ENCODE results near the gene FKBP10. TPM values are rescaled to one million over a fixed set of nuclear protein-coding genes. Genes with fewer than 3 reads are reported as not detected.
"Not testable (repeated sequence)": the region's sequence is repeated elsewhere in the genome, so short reads cannot be mapped to it uniquely, and the experiment has no call there.

FKBP10 gene
- polyA plus RNA-seq, 4 donors, result 142 to 160 (median 146) TPM

DNA sequence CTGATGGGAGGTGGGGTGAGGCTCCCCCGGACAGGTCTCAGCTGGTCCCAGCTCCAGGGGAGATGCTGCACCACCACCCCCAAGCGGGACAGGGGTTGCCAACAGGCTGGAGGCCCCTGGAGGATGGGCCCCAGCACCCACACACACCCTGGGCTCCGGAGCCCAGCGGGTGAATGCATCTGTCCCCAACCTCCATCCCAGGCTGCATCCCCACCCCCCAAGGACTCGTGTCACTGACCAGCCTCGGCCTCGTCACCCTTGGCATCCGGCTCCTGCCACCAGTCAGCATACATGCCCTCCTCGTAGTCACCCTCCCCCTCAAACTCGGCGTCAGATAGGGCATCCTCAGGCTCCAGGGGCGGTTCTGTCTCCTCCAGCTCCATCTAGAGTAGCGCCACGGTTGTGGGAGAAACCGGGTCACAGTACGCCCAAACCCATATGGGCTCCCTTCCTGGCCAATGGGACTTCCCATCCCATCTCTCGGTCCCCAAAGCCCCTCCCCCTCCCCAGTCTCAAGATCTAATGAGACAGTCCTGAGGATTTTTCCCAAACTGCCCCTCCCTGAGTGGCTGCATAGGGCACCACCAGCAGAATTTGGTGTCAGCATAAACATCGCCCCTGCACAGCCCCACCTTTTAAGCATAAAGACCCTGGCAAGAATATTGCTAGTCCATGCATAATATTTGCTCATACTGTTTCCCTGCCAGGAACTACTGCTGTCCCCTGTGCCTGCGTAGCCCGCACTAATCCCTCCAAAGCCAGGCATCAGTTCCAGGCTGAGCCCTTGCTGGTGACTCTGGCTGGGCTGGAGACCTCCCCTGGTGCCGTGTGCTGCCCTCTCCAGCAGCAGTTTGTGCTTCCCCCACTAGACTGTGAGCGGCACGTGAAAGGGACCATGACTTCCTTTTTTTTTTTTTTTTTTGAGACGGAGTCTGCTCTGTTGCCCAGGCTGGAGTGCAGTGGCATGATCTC, 9.5 kb upstream of the FKBP10 start:
- DNase-seq (ENCODE audit: low read depth in 4 of 4, low spot score in 3 of 4), result no peak

DNA sequence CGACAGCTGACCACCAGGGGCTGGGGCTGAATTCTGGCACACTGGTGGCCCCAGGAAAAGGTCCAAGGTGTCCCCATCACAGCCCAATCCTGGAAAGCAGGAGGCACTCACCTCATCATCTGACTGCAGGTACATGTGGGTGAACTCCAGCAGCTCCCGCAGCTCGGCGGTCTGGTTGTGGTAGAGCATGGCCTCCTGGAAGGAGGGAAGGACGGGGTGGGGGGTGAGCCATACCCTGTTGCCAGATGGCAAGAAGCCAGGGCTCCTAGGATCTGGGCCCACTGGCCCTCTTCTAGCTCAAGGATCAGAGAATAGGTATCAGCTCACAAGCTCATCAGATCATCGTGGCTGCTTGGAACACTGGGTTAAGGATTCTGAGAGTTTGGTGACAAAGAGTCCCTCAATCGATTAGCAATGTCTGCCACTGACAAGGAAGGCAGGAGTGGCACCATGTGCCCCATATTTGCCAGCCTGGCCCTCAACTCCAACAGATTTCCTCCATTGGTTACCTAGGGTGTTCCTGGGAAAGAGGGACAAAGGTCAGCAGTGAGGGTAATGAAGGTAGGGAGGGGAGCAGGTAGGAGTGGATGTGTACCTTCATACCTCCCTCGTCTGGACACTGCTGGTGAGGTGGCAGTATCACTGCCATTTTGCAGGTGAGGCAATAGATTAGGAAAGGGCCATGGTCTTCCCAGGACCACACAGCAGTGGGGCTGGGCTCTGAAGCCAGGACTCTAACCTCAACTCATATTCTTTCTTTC, 5.9 kb upstream of the FKBP10 start:
- no peak for DNase-seq (ENCODE audit: low read depth in 4 of 4, low spot score in 3 of 4)

DNA sequence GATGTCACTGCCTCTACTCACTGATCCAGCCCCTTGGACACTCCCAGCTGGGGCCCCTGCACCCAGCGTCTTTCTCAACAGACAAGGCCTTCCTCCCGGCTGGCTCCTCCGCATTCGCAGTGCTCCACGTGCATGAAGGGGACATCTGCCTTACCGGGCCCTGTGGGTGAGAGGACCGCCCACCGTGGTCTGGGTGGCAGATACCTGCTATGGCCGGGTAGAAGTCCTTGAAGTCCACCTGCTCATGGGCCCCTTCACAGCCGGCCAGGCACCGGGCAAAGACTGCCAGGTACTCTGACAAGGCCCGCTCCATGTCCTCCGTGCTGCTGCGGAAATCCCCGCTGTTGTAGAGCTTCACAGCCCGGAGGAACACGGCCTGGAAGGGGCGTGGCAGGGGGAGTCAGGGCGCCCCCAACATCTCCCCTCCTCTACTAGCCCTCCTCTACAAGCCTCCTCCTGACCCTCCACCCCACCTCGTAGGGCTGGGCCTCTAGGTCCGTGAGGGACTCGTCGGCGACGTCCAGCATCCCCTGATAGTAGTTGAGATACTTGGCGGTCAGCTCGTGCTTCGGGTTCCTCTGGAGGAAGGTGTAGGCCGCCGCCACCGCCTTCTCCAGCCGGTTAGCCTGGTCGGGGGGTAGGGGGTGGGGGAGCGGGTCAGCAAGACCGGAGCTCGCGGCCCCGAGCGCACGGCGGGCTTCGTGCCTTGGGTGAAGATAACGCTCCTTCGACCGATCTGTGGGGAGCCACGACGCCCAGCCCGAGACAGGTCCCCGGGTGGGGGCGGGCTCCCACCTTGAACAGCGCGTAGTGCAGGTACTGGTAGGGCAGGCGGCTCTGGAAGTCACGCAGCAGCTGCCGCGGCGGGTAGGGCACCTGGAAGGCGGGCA, 1.9 kb upstream of the FKBP10 start:
- no peak for DNase-seq (ENCODE audit: low read depth in 4 of 4, low spot score in 3 of 4)

GRCh38 chr17:41811549-41812380, 1.0 kb upstream of the FKBP10 start, which contains the start of gene P3H4:
Gene P3H4 (minus strand): TSS chr17:41811949. CDS start chr17:41811915, 34 bp downstream.
- DNase-seq (ENCODE audit: low read depth in 4 of 4, low spot score in 3 of 4), result peak in 2 of 4 donors; percentile 71 to 78

DNA sequence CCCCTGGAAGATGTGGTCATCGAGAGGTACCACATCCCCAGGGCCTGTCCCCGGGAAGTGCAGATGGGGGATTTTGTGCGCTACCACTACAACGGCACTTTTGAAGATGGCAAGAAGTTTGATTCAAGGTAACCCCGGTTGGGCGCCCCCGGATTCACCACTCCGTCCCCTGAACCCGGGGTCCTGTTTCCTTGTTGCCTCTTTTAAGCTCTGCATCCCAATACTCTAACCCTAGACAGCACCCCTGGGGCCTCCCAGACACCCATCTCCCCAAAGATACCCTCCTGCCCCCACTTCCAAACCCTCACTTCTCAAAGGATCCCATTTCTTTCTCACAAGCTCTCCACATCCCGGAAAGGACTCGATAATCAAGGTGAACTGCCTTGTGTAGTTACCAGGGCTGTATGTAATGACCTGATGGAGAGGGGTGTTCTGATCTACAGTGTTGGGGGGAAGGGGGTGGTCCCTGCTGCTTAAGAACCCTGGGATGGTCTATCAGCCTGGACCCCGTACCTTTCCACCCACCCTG, 412 bp downstream of the FKBP10 start:
- DNase-seq (ENCODE audit: low read depth in 4 of 4, low spot score in 3 of 4), result no peak

DNA sequence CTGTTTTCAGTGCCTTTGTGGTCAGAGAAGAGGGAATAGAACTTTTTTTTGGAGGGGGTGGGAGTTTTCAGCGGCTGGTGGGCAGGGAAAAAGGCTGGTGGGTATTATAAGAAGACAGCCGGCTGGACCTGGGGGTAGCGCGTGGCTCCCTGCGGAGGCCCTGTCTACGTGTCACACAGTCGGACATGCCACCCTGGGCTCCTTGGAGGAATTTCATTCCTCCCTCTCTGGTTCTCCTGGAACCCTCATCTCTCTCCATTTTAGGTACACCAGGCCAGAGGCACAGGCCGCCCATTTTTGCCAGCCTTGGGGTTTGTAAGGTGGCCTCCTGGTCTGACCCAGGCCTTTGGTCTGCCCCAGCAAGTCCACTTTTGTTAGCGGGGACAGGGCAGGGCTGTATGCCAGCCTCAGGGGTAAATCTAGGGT, 908 bp downstream of the FKBP10 start:
- no peak for DNase-seq (ENCODE audit: low read depth in 4 of 4, low spot score in 3 of 4)

DNA sequence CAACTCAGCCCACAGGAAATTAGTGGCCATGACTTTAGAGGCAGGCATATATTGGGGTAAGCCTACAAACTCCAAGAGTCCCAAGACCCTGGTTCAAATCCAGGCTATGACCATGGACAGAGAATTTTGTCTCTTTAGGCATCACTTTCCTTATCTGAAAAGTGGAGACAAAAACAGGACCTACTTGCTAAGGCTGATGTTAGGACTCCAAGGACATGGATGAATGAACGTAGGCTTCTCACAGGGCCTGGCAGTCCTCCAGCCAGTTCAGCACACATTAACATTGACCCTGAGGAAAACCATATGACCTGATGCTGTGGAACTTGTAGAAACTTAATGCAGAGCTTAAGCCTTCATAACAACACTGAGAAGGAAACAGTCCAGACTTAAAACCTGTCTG, 1.4 kb downstream of the FKBP10 start:
- DNase-seq (ENCODE audit: low read depth in 4 of 4, low spot score in 3 of 4), result no peak

DNA sequence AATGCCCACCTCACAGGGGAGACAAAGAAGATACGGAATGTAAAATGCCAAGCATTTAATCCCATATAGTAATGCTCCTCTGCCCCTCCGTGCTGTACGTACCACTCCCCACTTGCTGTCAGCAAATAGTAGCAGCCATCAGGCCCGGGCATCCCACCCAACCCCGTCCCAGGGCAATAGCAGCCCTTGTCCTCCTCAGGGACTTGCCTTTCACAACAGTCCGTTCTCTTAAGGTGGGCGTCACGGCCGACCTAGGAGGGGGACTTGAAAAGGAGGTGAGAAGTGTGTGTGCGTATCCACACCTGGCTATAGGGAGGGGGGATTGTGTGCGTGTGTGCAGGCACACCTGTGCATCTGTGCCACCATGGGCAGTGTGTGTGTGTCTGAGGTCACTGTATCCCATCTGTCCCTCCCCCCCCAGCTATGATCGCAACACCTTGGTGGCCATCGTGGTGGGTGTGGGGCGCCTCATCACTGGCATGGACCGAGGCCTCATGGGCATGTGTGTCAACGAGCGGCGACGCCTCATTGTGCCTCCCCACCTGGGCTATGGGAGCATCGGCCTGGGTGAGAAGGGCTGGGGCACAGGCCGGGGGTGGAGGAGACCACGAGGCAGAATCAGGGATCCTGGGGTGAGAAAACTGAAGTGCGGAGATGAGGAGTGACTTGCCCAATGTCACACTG, 4.0 kb downstream of the FKBP10 start:
- no peak for DNase-seq (ENCODE audit: low read depth in 4 of 4, low spot score in 3 of 4)

DNA sequence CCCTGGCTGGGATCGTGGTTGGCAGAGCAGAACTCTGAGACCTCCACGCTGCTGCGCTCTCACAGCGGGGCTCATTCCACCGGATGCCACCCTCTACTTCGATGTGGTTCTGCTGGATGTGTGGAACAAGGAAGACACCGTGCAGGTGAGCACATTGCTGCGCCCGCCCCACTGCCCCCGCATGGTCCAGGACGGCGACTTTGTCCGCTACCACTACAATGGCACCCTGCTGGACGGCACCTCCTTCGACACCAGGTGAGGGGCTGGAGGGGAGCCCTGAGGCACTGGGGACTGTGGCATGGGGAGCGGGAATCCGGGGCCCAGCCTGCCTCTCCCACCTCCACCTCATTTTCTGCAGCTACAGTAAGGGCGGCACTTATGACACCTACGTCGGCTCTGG, 5.2 kb downstream of the FKBP10 start:
- no peak for DNase-seq (ENCODE audit: low read depth in 4 of 4, low spot score in 3 of 4)

- DNase-seq (ENCODE audit: low read depth in 4 of 4, low spot score in 3 of 4), result no peak
Observed at GRCh38 chr17:41821776-41822175, 9.0 kb downstream of the FKBP10 start.

- DNase-seq (ENCODE audit: low read depth in 4 of 4, low spot score in 3 of 4), result no peak
Observed at GRCh38 chr17:41822216-41823140, 9.7 kb downstream of the FKBP10 start.

DNA sequence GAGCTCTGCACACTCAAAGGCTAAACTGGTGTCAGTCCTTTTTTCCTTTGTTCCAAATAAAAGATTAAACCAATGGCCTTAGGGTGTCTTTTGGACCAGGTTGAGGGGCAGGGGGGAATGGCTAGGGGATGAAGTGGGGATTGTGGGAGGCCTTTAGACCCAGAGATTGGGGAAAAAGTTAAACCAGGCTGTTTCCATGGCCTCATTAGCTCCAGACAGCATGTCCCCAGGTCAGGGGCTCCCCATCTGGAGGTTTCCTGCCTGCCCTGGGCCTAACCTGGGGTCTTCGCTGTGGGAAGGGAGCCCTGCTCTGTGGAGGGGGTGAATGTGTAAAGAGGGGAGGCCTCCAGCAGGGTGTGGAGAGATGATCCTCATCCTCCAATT, 10.3 kb downstream of the FKBP10 start:
- no peak for DNase-seq (ENCODE audit: low read depth in 4 of 4, low spot score in 3 of 4)

DNA sequence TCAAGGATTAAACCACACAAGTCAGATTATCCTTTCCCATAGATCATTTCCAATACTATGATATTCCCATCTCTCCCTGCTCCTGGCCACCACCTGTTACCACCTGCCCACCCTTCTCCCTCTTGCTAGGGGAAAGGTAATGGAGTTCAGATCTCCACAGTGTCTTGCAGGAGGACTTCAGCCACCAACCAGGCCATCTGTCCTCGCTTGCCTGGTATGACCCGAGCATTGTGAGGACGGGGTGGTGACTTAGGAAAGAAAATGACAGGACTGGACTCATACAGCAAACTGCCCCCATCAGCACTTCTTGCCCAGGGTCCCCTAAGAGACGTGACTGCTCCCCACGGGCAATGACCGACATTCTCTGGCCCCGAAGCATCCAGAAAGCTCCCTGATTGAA, 10.8 kb downstream of the FKBP10 start:
- DNase-seq (ENCODE audit: low read depth in 4 of 4, low spot score in 3 of 4), result no peak

GRCh38 chr17:41824086-41824485, 11.3 kb downstream of the FKBP10 start:
- DNase-seq (ENCODE audit: low read depth in 4 of 4, low spot score in 3 of 4), result no peak

- no peak for DNase-seq (ENCODE audit: low read depth in 4 of 4, low spot score in 3 of 4)
Observed at GRCh38 chr17:41825175-41825845, 12.5 kb downstream of the FKBP10 start.

DNA sequence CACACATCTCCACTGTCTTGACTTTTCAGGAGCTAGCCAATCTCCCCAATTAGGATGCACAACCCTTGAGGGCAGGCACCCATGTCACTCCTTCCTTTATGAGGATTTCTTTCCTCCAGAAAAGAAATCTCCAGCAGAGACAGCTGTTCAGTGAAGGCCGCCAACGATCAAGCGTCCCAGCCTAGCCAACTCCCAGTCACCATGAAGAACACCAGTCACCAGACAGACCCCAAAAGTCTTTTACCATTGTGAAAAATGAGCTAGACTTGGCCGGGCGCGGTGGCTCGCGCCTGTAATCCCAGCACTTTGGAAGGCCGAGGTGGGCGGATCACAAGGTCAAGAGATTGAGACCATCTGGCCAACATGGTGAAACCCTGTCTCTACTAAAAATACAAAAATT, 17.2 kb downstream of the FKBP10 start:
- not testable (repeated sequence) for DNase-seq (ENCODE audit: low read depth in 4 of 4, low spot score in 3 of 4)

DNA sequence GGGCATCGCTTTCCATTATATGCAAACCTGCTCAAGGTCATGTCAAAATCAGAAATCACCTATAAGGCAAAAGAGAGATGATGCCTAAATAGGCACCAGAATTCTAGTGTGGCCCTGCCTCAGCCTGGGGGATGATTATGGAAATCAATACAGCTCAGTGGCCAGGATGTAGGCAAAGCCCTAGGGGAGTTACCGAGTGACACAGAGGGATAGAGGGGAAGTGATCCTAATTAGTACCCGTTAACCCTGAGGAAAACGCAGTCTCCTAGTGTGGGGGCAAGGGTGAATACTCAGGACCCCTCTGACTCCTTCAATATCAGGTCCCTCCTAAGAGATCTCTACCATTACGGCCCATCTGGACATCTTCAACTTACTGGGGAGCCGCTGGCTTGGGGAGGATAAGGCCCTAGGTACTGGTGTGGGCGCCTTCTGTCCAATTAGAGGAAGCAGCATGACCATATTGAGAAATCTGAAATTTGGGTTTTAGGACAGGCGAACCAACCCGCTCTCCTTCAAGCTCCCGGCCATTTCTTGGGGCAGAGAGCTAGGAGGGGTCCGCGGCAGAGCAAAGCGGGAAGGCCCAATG, 22.5 kb downstream of the FKBP10 start:
- no peak for DNase-seq (ENCODE audit: low read depth in 4 of 4, low spot score in 3 of 4)

Measured in right renal pelvis (tissue), 4 donors.